GM21381 (cell line): ENCODE measurements around the gene DMKN.

ENCODE experiments used
- ATAC-seq: cut with Tn5 transposase; IDR thresholded peaks from one replicate; pipeline ENCODE4 v1.9.1; 2021; ENCODE audit warnings: mild to moderate bottlenecking, moderate library complexity; ENCODE audit not compliant: unreplicated experiment

The DMKN gene

GRCh38 chr19:35549879-35550523 lies 36.6 kb upstream of the DMKN start:
- ATAC-seq: no peak

- no peak for ATAC-seq
Observed at GRCh38 chr19:35549174-35549788, 35.8 kb upstream of the DMKN start.

GRCh38 chr19:35546532-35546931 lies 33.1 kb upstream of the DMKN start:
- no peak for ATAC-seq

- ATAC-seq: peak; percentile 44
Observed at GRCh38 chr19:35545855-35546381, 32.5 kb upstream of the DMKN start.

GRCh38 chr19:35545001-35545854 lies 31.8 kb upstream of the DMKN start, which contains the start of gene TMEM147:
TMEM147 (plus strand) TSS chr19:35545626; CDS start chr19:35545740, 114 bp downstream.
- ATAC-seq: peak; percentile 77

GRCh38 chr19:35544110-35544802 lies 30.8 kb upstream of the DMKN start:
- ATAC-seq: no peak

- no peak for ATAC-seq
Observed at GRCh38 chr19:35543280-35544109, 30.0 kb upstream of the DMKN start.

- no peak for ATAC-seq
Observed at GRCh38 chr19:35542209-35542608, 28.8 kb upstream of the DMKN start.

- no peak for ATAC-seq
Observed at GRCh38 chr19:35540356-35540927, 27.0 kb upstream of the DMKN start.

- no peak for ATAC-seq
Observed at GRCh38 chr19:35539850-35540249, 26.4 kb upstream of the DMKN start.

GRCh38 chr19:35539314-35539713 lies 25.9 kb upstream of the DMKN start:
- no peak for ATAC-seq

GRCh38 chr19:35534803-35535480 lies 21.5 kb upstream of the DMKN start:
- no peak for ATAC-seq

- ATAC-seq: no peak
Observed at GRCh38 chr19:35533822-35534392, 20.5 kb upstream of the DMKN start.

GRCh38 chr19:35533201-35533821 lies 19.9 kb upstream of the DMKN start, which contains the start of gene GAPDHS:
GAPDHS (plus strand) TSS chr19:35533456; CDS start chr19:35533528, 72 bp downstream.
- ATAC-seq: no peak

- no peak for ATAC-seq
Observed at GRCh38 chr19:35531291-35531690, 17.8 kb upstream of the DMKN start.

- ATAC-seq: no peak
Observed at GRCh38 chr19:35529241-35530218, 16.1 kb upstream of the DMKN start.
